B cell (primary cell): ENCODE measurements around the gene TACC3.

Experiments
- EZH2 ChIP-seq: IDR thresholded peaks from 2 replicates; pipeline ENCODE4 v1.6.1; 2012; ENCODE audit warnings: borderline replicate concordance, low read depth, mild to moderate bottlenecking, moderate library complexity, low read length; ENCODE audit not compliant: insufficient read depth, poor library complexity, severe bottlenecking
- TF ChIP-seq, protein P1 (sequence below): fragments of 200-600 bp; IDR thresholded peaks from one replicate; pipeline ENCODE4 v1.8.0; 2022; ENCODE audit warnings: antibody characterized with exemption, mild to moderate bottlenecking

DNA sequence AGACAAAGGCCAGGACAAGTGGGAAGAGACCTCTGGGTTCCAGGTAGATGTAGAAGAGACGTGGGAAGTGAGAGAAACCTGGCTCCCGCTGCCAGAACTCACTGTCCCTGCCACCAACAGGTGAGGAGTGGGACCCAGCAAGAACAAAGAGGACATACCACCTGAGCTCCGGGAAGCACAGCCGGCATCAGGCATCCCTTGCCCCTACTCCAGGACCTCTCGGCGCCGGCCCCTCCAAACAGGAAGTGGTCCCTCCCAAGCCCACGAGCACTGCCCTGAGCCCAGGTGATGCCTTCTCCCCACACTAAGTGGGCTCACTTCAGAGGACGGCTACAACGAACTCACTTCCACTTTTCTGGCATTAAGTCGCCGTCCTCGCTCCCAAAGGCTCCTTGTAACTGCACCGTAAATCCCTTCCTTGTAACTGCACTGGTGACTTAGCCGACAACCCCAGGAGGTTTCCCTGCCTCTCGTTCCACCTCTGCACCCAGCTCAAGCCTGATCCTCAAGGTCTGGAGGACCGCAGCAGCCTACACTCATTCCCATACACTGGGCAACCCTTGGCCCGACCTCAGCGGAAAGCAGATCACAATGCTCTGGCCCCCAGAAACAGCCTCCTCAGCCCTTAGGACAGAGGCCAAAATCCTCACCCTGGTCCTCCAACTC lies 46.1 kb upstream of the TACC3 start:
- TF ChIP-seq, protein P1, sequence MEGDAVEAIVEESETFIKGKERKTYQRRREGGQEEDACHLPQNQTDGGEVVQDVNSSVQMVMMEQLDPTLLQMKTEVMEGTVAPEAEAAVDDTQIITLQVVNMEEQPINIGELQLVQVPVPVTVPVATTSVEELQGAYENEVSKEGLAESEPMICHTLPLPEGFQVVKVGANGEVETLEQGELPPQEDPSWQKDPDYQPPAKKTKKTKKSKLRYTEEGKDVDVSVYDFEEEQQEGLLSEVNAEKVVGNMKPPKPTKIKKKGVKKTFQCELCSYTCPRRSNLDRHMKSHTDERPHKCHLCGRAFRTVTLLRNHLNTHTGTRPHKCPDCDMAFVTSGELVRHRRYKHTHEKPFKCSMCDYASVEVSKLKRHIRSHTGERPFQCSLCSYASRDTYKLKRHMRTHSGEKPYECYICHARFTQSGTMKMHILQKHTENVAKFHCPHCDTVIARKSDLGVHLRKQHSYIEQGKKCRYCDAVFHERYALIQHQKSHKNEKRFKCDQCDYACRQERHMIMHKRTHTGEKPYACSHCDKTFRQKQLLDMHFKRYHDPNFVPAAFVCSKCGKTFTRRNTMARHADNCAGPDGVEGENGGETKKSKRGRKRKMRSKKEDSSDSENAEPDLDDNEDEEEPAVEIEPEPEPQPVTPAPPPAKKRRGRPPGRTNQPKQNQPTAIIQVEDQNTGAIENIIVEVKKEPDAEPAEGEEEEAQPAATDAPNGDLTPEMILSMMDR = no peak
- no peak for TF ChIP-seq EZH2
